Natural killer cell (primary cell): ENCODE data around the gene CRAT. TPM values are rescaled to one million over a fixed set of nuclear protein-coding genes. Genes with fewer than 3 reads are reported as not detected.

Experiments used
- ATAC-seq, 3 donors: fragments of 150-1000 bp in 2 of 3; fragments of 200-7000 bp in 1 of 3; cut with Tn5 transposase; 1 replicate in 1 of 3; 2 replicates in 2 of 3; pipeline ENCODE4 v1.10.0; 2021; ENCODE audit warnings: mild to moderate bottlenecking in 2 of 3, moderate library complexity in 2 of 3
- DNase-seq, 2 donors: peaks; one replicate each; pipeline versions ENCODE4 v3.0.0 to v3.0.0-alpha.2; 2013 to 2021; ENCODE audit warnings: mixed read lengths in 1 of 2
- H3K27ac ChIP-seq: one replicate; pipeline ENCODE4 v1.5.1; 2013; ENCODE audit warnings: mild to moderate bottlenecking, low read length
- H3K27me3 ChIP-seq: one replicate; pipeline ENCODE4 v1.6.1; 2013; ENCODE audit warnings: low read length; ENCODE audit not compliant: control insufficient read depth, insufficient read depth
- H3K36me3 ChIP-seq: one replicate; pipeline ENCODE4 v1.6.1; 2013; ENCODE audit warnings: low read length; ENCODE audit not compliant: control insufficient read depth, insufficient read depth
- H3K4me1 ChIP-seq: one replicate; pipeline ENCODE4 v1.6.1; 2013; ENCODE audit warnings: low read length; ENCODE audit not compliant: control insufficient read depth, insufficient read depth
- H3K4me3 ChIP-seq: one replicate; pipeline ENCODE4 v1.5.1; 2013; ENCODE audit warnings: low read length
- H3K9me3 ChIP-seq: one replicate; pipeline ENCODE4 v1.6.1; 2013; ENCODE audit warnings: low read length; ENCODE audit not compliant: control insufficient read depth, insufficient read depth
- H3K27ac Mint-ChIP-seq, 2 donors: one replicate each; pipeline ENCODE4 v1.8.0; 2022; ENCODE audit warnings: mild to moderate bottlenecking in 2 of 2, mixed read lengths in 2 of 2, moderate library complexity in 1 of 2
- H3K27me3 Mint-ChIP-seq, 2 donors: one replicate each; pipeline ENCODE4 v1.8.0; 2022; ENCODE audit warnings: low read depth in 2 of 2, mixed read lengths in 2 of 2
- H3K36me3 Mint-ChIP-seq: one replicate; pipeline ENCODE4 v1.8.0; 2022; ENCODE audit warnings: mixed read lengths
- H3K4me1 Mint-ChIP-seq, 2 donors: one replicate each; pipeline ENCODE4 v1.8.0; 2022; ENCODE audit warnings: mixed read lengths in 2 of 2
- H3K4me3 Mint-ChIP-seq: one replicate; pipeline ENCODE4 v1.8.0; 2022; ENCODE audit warnings: mild to moderate bottlenecking, moderate library complexity, mixed read lengths
- H3K9me3 Mint-ChIP-seq, 2 donors: one replicate each; pipeline ENCODE4 v1.8.0; 2022; ENCODE audit warnings: mixed read lengths in 2 of 2
- CTCF ChIP-seq: fragments of 200-600 bp; IDR thresholded peaks from one replicate; pipeline ENCODE4 v1.8.0; 2022; ENCODE audit warnings: antibody characterized with exemption
- WGBS: methylation state at CpG from one replicate; pipeline ENCODE4 v1.1.7; 2013; ENCODE audit warnings: missing lambda C conversion rate; ENCODE audit not compliant: insufficient coverage; 5-methylcytosine and 5-hydroxymethylcytosine counted together
- intact Hi-C: fragments of 100-400 bp; cut with micrococcal nuclease; formaldehyde crosslinking; loops from one replicate; pipeline ENCODE4 v1.14.2; 2022
- total RNA-seq, 4 donors: library from RNA; stranded (reverse); fragments of 120-200 nt in 1 of 4; gene quantifications; one replicate each; pipeline versions ENCODE4 v1.2.3 to v1.2.4, GENCODE V29; 2013 to 2022

Gene CRAT
- total RNA-seq, 3 donors from 2014 or later (not counting 1 experiment from before 2014, with no cell fraction given) = 13.5 to 13.8 (median 13.8) TPM

- Mint-ChIP-seq H3K27me3 (no peaks in the 10 kb centered on the region), H3K4me3 (no peak overlapping the region), H3K27ac (no peak overlapping the region), H3K4me1 (peaks cover 6 to 32% of the 10 kb centered on the region in 2 donors), H3K9me3 (no peaks in the 10 kb centered on the region), H3K36me3 (no peaks in the 10 kb centered on the region)
- Histone ChIP-seq H3K4me3 (no peak overlapping the region), H3K9me3 (no peaks in the 10 kb centered on the region), H3K27ac (no peak overlapping the region), H3K4me1 (peaks cover 26% of the 10 kb centered on the region), H3K27me3 (no peaks in the 10 kb centered on the region), H3K36me3 (peaks cover 25% of the 10 kb centered on the region)
- ATAC-seq = no peak
- no peak for DNase-seq
- 100% methylated on average over 2 of the region's 2 CpGs for WGBS
- TF ChIP-seq CTCF = no peak
- intact Hi-C loops = no loop called here
Measured at GRCh38 chr9:129145316-129145715, 34.7 kb upstream of the CRAT start.

GRCh38 chr9:129143031-129143927 is 32.7 kb upstream of the CRAT start:
- H3K36me3 ChIP-seq = peaks cover 17% of the 10 kb centered on the region
- peaks cover 35% of the 10 kb centered on the region for H3K4me1 ChIP-seq
- Mint-ChIP-seq H3K27ac (peak overlapping the region in 1 of 2 donors; percentile 69), H3K27me3 (no peaks in the 10 kb centered on the region), H3K36me3 (no peaks in the 10 kb centered on the region), H3K4me3 (peak overlapping the region; percentile 21), H3K9me3 (no peaks in the 10 kb centered on the region), H3K4me1 (peaks cover 14 to 44% of the 10 kb centered on the region in 2 donors)
- H3K27me3 ChIP-seq = no peaks in the 10 kb centered on the region
- H3K4me3 ChIP-seq = no peak overlapping the region
- ATAC-seq = peak; percentile 32 to 57 (median 52)
- no peaks in the 10 kb centered on the region for H3K9me3 ChIP-seq
- intact Hi-C loops = loop anchor here (5.0 kb wide), 1 partner anchor 34 kb away; the partner anchor contains the start of gene IER5L
- H3K27ac ChIP-seq = no peak overlapping the region
- TF ChIP-seq CTCF = peak; percentile 92
- peak; percentile 74 to 87 for DNase-seq
- WGBS = 73% methylated on average over 14 of the region's 14 CpGs

- no peak for ATAC-seq
- peaks cover 35% of the 10 kb centered on the region for H3K4me1 ChIP-seq
- no peak overlapping the region for H3K4me3 ChIP-seq
- no peak for DNase-seq
- H3K27ac ChIP-seq = peak overlapping the region; percentile 11
- Mint-ChIP-seq H3K27me3 (no peaks in the 10 kb centered on the region), H3K4me3 (no peak overlapping the region), H3K36me3 (no peaks in the 10 kb centered on the region), H3K9me3 (no peaks in the 10 kb centered on the region), H3K27ac (peak overlapping the region; percentile 91 to 93), H3K4me1 (peaks cover 14 to 44% of the 10 kb centered on the region in 2 donors)
- intact Hi-C loops = loop anchor here (5.0 kb wide), 1 partner anchor 35 kb away; the partner anchor contains the start of gene IER5L
- TF ChIP-seq CTCF = no peak
- H3K27me3 ChIP-seq = no peaks in the 10 kb centered on the region
- H3K36me3 ChIP-seq = peaks cover 17% of the 10 kb centered on the region
- 87% methylated on average over 15 of the region's 15 CpGs for WGBS
- H3K9me3 ChIP-seq = no peaks in the 10 kb centered on the region
Measured at GRCh38 chr9:129142138-129142935, 31.7 kb upstream of the CRAT start.
